GM21447 (cell line): ENCODE data around the gene MCF2L.
"Not testable (repeated sequence)": the region's sequence is repeated elsewhere in the genome, so short reads cannot be mapped to it uniquely, and the experiment has no call there.

Experiments used
- ATAC-seq: cut with Tn5 transposase; IDR thresholded peaks from one replicate; pipeline ENCODE4 v1.9.1; 2021; ENCODE audit not compliant: unreplicated experiment

The MCF2L gene

DNA sequence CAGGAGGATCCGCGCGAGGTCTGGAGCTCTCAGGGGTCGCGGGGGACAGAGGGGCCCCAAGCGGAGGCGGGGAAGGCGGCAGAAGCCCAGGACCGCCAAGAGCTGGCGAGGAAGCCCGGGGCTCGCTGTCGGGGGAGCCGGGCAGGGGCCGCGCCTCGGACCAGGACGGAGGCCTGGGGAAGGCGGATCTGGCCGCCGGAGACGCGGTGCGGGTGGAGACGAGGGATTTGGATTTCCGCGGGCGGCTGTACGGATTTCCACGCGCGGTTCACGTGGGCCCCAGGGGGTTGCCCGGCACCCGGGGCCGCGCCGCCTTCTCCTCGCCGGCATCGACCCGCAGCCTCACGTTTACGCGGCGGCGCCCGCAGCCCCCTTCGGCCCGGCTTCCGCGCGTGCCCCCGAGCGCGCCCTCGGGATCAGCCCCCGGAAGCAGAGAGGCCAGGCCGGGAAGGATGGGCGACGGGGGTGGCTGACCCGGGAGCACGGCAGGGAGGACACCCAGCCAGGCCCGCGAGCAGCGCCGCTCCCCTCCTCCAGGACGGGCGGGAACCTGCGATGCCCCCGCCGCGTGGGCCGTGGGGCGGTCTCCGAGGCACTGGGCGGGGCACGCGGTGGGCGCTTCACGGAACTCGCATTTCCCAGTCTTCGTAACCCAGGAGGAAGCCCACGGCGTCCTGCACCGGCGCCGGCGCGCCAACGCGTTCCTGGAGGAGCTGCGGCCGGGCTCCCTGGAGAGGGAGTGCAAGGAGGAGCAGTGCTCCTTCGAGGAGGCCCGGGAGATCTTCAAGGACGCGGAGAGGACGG, 141.2 kb downstream of the MCF2L start:
- ATAC-seq: no peak

DNA sequence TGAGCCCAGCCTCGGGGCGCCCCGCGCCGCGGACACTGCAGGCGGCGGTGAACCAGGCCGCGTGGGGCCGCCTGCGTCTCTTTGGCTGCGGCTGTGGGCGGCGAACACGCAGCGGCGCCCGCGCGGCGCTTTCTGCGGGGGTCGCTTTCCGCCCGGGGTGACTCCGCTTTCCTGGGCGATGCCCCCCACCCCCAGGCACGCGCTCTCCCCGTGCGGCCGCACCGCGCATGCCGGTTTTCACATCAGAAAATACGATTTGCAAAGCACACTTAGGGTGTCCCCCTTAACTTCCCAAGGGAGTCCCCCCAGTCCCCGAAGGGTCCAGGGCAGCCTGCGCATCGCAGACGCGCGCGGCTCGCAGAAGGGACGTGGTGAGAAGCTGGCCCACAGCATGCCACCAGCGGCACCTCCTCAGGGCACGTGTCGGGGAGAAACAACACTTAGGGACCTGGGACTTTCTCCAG, 141.9 kb downstream of the MCF2L start:
- no peak for ATAC-seq

DNA sequence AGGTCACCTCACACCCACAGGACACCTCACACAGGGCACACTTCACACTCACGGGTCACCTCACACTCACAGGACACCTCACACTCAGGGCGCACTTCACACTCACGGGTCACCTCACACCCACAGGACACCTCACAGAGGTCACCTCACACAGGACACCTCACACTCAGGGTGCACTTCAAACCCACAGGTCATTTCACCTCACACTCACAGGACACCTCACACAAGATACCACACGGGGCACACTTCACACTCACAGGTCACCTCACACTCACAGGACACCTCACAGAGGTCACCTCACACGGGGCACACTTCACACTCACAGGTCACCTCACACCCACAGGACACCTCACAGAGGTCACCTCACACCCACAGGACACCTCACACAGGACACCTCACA, 142.8 kb downstream of the MCF2L start:
- ATAC-seq: not testable (repeated sequence)

DNA sequence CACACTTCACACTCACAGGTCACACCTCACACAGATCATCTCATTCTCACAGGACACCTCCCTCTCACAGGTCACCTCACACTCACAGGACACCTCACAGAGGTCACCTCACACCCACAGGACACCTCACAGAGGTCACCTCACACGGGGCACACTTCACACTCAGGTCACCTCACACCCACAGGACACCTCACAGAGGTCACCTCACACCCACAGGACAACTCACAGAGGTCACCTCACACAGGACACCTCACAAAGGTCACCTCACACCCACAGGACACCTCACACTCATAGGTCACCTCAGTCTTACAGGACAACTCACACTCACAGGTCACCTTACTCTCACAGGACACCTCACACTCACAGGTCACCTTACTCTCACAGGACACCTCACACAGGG, 143.5 kb downstream of the MCF2L start:
- not testable (repeated sequence) for ATAC-seq

DNA sequence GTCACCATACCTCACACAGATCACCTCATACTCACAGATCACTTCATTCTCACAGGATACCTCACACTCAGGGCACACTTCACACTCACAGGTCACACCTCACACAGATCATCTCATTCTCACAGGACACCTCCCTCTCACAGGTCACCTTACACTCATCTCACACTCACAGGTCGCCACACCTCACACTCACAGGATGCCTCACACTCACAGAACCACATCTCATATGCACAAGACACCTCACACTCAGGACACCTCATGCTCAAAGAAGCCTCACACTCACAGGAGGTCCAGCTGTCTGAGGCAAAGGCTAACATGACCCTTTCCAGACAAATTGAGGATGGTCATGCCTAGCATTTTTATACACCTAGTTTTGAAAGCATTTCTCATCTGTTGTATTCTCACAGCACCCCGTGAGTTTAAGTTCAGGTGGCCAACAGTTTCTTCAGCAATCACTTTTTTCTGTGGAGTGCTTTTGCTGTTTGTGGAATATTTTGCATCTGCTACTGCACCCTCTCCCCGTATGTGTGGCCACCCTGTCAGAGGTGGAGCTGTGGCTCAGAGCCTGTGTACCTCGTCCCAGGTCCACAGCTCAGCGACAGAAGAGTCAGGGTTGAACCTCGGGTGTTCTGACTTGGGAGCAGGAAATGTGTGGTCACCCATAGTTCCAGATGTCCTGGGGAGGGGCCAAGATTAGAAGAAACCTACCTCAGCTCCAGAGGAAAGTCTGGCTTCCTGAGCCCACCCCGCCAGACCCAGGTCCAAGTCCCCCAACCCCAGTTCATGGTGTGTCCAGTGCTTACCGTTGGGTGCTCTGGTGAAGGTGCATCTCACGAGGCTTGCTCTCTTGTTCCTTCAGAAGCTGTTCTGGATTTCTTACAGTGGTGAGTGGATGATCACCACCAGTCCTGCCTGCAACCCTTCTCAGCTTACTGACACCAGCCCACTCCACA, 144.2 kb downstream of the MCF2L start:
- ATAC-seq: no peak

DNA sequence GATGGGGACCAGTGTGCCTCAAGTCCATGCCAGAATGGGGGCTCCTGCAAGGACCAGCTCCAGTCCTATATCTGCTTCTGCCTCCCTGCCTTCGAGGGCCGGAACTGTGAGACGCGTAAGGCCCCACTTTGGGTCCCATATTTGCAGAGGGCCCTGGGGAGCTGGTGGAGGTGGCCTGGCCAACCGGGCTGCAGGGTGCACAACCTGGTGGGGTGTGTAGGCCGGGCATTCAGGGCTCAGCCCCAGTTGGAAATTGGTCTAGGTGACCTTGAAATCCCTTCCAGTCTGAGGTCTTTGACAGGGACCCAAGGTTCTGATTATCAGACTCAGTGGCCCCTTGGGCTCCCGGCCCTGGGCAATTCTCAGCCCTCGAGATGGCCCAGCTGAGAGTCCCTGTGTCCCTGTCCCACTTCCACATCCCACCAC, 144.8 kb downstream of the MCF2L start:
- no peak for ATAC-seq

DNA sequence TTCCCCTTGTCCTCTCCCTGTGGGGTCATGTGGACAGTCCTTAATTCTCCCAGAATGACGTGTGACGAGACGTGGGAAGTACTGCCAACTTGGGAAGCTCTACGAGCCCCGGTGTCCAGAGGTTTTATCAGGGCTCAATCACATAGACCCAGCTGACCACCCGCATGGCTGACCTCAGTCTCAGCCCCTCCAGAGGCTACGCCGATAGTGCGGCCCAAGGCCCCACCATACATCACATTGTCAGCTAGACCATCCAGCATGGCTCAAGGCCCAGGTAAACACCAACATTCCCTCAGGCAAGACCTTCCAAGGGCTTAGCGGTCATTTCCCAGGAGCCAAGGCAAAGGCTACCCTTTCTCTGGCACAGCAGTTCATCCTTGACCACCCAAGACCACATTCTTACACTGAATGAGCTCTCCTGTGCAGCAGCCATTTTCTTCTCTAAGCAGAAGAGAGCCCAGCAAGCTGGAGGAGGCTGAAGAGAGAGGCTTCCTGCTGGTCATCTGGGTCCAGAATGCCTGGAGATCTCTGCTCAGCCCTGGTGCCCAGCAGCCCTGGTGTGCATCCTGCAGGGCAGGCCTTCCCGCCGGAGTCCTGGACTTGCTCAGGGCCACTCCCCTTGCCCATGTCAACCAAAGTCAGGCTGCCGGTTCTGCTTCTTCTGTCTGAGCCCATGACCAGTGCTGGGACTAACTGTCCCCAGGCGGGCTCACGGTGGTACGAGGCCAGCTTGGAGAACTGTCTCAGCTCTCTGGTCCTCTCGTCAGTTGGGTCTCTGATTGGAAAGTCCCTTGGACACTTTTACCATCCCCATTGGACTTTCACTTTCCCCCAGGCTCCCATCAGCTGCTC, 145.7 kb downstream of the MCF2L start:
- ATAC-seq: no peak

DNA sequence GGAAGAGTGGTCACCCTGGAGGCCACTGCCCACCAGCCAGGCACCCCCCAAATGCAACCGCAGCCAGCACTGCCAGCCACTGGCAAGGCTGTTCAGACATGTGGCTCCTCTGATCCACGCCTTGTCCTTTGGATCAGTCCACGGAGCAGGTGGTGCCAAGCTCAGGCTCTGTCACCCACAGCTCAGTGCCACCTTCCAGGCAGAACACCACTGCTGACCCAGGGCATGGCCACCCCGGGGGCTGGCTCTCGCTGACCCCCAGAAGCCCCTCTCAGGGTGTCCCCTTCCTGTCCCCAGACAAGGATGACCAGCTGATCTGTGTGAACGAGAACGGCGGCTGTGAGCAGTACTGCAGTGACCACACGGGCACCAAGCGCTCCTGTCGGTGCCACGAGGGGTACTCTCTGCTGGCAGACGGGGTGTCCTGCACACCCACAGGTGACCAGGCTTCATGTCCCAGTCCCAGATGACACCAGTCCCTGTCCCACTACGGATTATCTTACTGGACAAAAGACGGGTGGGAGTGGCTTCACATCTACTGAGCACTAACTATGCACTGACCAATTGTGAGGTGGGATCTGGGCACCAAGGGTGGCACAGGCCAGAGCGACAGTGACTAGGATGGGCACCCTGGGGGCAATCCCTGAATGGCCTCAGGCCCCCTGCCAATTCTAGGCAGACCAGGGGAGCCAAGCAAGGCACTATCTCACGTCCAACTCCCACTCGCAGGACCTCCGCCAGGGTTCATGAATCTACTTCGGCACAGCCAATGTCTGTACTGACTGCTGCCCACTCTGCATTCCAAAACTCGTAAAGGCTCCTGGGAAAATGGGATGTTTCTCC, 146.6 kb downstream of the MCF2L start:
- no peak for ATAC-seq

DNA sequence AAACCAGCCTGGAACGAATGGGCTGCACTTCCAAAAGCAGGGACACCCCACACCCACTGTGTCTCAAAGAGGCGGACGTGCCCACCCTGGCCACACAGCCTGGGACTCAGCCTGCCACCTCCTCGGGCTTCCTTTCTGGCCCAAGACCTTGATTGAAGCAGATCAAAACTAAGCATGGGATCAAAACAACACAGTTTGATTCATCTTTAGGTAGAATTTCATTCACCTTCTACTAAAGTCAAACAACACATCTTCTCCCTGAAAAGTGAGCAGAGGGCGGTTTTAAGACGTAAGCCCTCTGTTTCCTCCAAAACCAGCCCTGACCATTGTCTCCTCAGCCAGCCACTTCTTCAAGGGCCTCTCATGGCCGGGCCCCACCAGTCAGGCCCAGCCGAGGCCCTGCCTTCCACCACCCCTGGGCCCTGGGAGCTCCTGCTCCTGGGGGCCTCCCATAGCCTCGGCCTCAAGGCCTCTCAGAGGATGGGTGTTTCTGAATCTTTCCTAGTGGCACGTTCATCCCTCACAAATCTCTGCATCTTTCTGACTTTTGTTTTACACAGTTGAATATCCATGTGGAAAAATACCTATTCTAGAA, 147.3 kb downstream of the MCF2L start:
- ATAC-seq: no peak

DNA sequence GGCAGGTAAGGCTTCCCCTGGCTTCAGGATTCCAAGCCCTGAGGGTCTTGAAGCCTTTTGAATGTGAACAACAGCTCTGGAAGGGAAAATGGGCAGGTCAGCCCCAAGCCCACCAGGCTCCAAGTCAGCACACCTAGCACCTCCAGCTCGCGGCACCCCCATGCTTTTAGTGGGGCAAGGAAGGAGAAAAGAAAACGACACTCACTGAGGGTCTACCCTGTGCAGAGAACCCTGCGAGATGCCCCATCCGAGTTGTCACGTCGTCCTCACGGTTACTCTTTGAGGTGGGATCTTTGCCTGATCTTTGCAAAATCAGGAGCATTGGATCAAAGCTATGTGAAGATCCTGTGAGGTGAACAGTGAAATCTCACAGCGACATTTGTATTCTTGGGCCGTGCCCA, 147.9 kb downstream of the MCF2L start:
- ATAC-seq: no peak

DNA sequence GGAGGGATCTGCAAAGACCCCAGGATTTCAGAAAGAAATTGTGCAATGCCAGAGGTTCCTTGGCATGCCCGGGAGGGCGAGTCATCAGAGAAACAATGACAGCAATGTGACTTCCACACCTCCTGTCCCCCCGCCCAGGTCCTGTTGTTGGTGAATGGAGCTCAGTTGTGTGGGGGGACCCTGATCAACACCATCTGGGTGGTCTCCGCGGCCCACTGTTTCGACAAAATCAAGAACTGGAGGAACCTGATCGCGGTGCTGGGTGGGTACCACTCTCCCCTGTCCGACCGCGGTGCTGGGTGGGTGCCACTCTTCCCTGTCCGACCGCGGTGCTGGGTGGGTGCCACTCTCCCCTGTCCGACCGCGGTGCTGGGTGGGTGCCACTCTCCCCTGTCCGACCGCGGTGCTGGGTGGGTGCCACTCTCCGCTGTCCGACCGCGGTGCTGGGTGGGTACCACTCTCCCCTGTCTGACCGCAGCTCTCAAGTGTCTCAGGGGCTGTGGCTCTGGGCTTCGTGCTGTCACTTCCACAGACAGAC, 148.4 kb downstream of the MCF2L start:
- no peak for ATAC-seq

DNA sequence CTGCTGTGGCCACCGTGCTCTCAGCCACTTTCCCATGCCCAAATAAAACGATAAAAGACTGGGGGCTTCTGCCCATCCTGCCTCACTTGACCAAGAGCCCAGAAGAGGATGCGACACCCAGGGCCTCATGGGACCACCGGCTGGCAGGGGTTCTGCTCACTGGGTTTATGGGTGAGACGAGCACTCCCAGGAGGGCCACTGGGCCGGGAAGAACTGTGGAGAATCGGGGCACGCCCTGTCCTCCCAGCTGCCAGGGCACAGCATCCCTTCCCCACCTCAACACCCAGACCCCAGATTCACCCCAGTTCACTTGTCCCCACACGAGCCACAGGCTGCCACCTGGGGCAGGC, 148.9 kb downstream of the MCF2L start:
- ATAC-seq: no peak

DNA sequence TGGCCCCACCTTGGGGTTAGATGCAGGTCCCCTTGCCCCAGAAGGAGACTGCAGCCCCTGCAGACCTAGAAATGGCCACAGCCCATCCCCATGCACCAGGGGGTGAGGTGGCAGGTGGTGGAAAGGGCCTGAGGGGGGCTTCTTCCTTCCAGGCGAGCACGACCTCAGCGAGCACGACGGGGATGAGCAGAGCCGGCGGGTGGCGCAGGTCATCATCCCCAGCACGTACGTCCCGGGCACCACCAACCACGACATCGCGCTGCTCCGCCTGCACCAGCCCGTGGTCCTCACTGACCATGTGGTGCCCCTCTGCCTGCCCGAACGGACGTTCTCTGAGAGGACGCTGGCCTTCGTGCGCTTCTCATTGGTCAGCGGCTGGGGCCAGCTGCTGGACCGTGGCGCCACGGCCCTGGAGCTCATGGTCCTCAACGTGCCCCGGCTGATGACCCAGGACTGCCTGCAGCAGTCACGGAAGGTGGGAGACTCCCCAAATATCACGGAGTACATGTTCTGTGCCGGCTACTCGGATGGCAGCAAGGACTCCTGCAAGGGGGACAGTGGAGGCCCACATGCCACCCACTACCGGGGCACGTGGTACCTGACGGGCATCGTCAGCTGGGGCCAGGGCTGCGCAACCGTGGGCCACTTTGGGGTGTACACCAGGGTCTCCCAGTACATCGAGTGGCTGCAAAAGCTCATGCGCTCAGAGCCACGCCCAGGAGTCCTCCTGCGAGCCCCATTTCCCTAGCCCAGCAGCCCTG, 149.4 kb downstream of the MCF2L start:
- no peak for ATAC-seq

DNA sequence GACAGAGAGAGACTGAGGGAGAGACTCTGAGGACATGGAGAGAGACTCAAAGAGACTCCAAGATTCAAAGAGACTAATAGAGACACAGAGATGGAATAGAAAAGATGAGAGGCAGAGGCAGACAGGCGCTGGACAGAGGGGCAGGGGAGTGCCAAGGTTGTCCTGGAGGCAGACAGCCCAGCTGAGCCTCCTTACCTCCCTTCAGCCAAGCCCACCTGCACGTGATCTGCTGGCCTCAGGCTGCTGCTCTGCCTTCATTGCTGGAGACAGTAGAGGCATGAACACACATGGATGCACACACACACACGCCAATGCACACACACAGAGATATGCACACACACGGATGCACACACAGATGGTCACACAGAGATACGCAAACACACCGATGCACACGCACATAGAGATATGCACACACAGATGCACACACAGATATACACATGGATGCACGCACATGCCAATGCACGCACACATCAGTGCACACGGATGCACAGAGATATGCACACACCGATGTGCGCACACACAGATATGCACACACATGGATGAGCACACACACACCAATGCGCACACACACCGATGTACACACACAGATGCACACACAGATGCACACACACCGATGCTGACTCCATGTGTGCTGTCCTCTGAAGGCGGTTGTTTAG, 150.3 kb downstream of the MCF2L start:
- no peak for ATAC-seq

DNA sequence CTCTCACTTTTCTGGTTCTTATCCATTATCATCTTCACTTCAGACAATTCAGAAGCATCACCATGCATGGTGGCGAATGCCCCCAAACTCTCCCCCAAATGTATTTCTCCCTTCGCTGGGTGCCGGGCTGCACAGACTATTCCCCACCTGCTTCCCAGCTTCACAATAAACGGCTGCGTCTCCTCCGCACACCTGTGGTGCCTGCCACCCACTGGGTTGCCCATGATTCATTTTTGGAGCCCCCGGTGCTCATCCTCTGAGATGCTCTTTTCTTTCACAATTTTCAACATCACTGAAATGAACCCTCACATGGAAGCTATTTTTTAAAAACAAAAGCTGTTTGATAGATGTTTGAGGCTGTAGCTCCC, 150.8 kb downstream of the MCF2L start:
- no peak for ATAC-seq

DNA sequence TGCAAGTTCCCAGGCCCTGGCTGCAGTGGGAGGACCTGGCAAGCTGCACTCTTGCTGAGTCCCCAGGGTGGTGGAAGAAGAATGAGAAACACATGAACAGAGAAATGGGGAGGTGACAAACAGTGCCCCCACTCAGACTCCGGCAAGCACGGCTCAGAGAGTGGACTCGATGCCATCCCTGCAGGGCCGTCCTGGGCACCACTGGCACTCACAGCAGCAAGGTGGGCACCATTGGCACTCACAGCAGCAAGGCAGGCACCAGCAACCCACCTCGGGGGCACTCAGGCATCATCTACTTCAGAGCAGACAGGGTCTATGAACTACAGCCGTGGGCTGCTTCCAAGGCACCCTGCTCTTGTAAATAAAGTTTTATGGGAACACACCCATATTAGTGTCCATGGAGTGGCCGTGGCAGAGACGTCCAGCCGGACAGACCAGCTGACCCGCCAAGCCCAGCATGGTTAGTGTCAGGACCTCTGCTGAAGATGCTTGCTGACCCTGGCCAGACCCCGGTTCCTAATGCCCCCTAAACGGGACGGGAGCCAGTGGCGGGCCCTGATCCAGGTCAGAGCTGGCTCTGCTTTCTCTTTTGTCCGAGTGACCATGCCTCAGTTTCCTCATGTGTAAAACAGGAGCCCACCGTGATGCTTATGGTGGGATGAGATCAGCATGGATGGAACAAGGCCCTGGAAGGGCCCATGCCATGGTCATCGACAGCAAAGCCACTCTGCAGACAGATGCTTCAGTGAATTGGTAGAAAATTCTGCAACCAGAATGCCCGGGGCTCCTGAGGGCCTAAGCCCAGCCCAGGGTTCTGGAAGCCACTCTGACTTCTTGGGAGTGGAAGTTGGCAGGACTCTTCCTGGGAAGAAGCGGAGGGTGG, 151.5 kb downstream of the MCF2L start:
- ATAC-seq: no peak

DNA sequence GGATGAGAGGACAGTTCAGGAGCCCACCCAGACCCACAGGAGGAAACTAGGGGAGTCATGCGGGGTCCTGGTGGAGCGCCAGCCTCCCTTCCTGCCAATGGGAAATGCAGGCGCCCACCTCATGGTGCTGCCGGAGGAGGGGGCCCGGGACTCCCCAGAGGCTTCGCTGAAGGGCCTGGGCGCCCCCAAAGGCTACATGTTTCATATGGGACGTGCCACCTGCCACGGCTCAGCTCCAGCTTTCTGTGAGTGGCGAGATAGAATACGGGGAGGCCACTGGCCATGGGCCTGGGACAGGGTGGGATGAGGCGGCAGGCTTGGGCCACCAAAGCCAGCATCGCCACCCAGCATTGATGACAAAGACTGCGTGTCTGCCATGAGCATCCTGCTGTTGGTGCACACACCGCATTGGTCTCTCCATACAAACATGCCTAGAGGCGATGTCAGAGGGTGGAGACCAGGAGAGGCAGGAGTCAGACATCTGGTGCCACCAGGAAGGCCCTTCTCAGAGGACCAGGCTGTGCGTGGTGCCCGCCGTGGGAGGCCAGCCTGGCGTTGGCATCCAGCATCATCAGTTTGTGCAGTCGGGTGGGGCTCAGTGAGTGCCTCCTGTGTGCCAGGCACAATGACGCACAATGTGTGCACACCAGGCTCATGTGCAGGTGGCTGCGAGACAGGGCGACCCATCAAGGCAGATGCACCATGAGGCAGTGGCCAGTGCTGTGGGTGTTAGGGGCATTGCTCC, 152.3 kb downstream of the MCF2L start:
- ATAC-seq: no peak
